Adrenal gland (tissue), 5 donors: Measurements from ENCODE around the gene TAF1A.

Source experiments
- POLR2A ChIP-seq, 2 donors: fragments of 450-650 bp; IDR thresholded peaks; one replicate each; pipeline ENCODE4 v1.6.1; 2017; ENCODE audit warnings: antibody characterized with exemption in 2 of 2, mild to moderate bottlenecking in 2 of 2, moderate library complexity in 1 of 2
- TF ChIP-seq, protein P1 (sequence below), 6 experiments: fragments of 450-650 bp in 4 of 6; fragments of 200-600 bp in 2 of 6; sonication (generic) in 1 of 6; IDR thresholded peaks; 1 replicate in 5 of 6; 2 replicates in 1 of 6; pipeline versions ENCODE4 v1.5.1 to v1.8.0; 2016 to 2021; ENCODE audit warnings: antibody characterized with exemption in 6 of 6, mild to moderate bottlenecking in 2 of 6, moderate library complexity in 1 of 6
- donor health status: DM: no; HTN: no; CAD: no.

DNA sequence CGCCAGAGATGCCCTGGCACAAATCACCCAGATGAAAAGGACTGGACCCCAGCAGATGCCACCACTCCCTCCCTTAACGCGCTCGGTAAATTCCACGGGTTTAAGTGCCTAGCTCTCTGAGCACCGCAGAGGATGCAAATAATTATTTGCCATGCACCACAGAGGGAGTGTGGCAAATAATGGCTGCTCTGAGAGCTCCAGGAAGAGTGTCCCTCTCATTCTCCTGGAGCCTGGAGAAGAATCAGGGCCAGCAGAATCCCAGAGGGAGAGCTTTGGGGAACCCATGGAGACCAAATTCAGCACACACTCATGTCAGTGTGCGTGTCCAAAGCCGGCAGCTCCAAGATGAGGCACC, 42.5 kb downstream of the TAF1A start:
- TF ChIP-seq, protein P1, sequence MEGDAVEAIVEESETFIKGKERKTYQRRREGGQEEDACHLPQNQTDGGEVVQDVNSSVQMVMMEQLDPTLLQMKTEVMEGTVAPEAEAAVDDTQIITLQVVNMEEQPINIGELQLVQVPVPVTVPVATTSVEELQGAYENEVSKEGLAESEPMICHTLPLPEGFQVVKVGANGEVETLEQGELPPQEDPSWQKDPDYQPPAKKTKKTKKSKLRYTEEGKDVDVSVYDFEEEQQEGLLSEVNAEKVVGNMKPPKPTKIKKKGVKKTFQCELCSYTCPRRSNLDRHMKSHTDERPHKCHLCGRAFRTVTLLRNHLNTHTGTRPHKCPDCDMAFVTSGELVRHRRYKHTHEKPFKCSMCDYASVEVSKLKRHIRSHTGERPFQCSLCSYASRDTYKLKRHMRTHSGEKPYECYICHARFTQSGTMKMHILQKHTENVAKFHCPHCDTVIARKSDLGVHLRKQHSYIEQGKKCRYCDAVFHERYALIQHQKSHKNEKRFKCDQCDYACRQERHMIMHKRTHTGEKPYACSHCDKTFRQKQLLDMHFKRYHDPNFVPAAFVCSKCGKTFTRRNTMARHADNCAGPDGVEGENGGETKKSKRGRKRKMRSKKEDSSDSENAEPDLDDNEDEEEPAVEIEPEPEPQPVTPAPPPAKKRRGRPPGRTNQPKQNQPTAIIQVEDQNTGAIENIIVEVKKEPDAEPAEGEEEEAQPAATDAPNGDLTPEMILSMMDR (IDR thresholded peaks at IDR 0.05), result no peak
- TF ChIP-seq POLR2A (IDR thresholded peaks at IDR 0.05), result no peak
